SU-DHL-6 (cell line): ENCODE results near the gene CACNG7.

Source experiments
- H2AFZ ChIP-seq: fragments of 200-600 bp; sonication (generic); 2 replicates; pipeline ENCODE4 v1.6.1; 2014; ENCODE audit warnings: low read depth, mild to moderate bottlenecking, moderate library complexity, mixed read lengths, antibody characterized with exemption, low read length; ENCODE audit not compliant: severe bottlenecking
- H3F3A ChIP-seq: fragments of 200-600 bp; shearing (Covaris generic); 2 replicates; pipeline ENCODE4 v1.6.0; 2016; ENCODE audit warnings: antibody characterized with exemption, mild to moderate bottlenecking; ENCODE audit not compliant: insufficient read depth
- H3K27ac ChIP-seq: fragments of 200-600 bp; sonication (generic); 2 replicates; pipeline ENCODE4 v1.5.1; 2016; ENCODE audit warnings: low read depth, mild to moderate bottlenecking, low read length, moderate library complexity, mixed read lengths
- H3K27me3 ChIP-seq: fragments of 200-600 bp; sonication (generic), shearing (Covaris generic); 2 replicates; pipeline ENCODE4 v1.6.0; 2014; ENCODE audit warnings: mild to moderate bottlenecking, low read length
- H3K36me3 ChIP-seq: fragments of 200-600 bp; sonication (generic); 2 replicates; pipeline ENCODE4 v1.6.1; 2014; ENCODE audit warnings: mild to moderate bottlenecking, low read length, mixed read lengths
- H3K4me2 ChIP-seq: fragments of 300-600, 200-600 bp; shearing (Covaris generic), sonication (generic); 2 replicates; pipeline ENCODE4 v1.6.0; 2014; ENCODE audit warnings: low read length, low read depth, mild to moderate bottlenecking; ENCODE audit not compliant: poor library complexity, severe bottlenecking
- H3K4me3 ChIP-seq: fragments of 200-600 bp; sonication (generic); 2 replicates; pipeline ENCODE4 v1.5.1; 2014; ENCODE audit warnings: antibody characterized with exemption, low read length, mild to moderate bottlenecking, mixed read lengths; ENCODE audit not compliant: insufficient read depth, poor library complexity, severe bottlenecking
- H3K79me2 ChIP-seq: fragments of 200-600 bp; sonication (generic); 2 replicates; pipeline ENCODE4 v1.6.1; 2014; ENCODE audit warnings: mild to moderate bottlenecking, low read length, moderate library complexity; ENCODE audit not compliant: insufficient read depth
- H3K9ac ChIP-seq: fragments of 200-600 bp; sonication (generic); 2 replicates; pipeline ENCODE4 v1.7.0; 2014; ENCODE audit warnings: mild to moderate bottlenecking, low read length
- H3K9me2 ChIP-seq: fragments of 200-600 bp; sonication (generic); replicated peaks from 2 replicates; pipeline ENCODE4 v1.6.1; 2014; ENCODE audit warnings: low read length; ENCODE audit not compliant: insufficient read depth
- H3K9me3 ChIP-seq: fragments of 200-600 bp; sonication (generic); 2 replicates; pipeline ENCODE4 v1.6.1; 2014; ENCODE audit warnings: low read length, mixed read lengths; ENCODE audit not compliant: insufficient read depth
- H4K20me1 ChIP-seq: fragments of 200-600 bp; sonication (generic); 2 replicates; pipeline ENCODE4 v1.6.1; 2014; ENCODE audit warnings: low read depth, mild to moderate bottlenecking, antibody characterized with exemption, low read length, moderate library complexity, mixed read lengths
- EZH2phosphoT487 ChIP-seq: fragments of 200-600 bp; sonication (generic), shearing (Covaris generic); conservative IDR thresholded peaks from 2 replicates; pipeline ENCODE4 v1.6.1; 2018; ENCODE audit warnings: mild to moderate bottlenecking, antibody characterized with exemption, low read length, moderate library complexity, mixed read lengths
- TF ChIP-seq, protein P1 (sequence below): fragments of 200-600 bp; sonication (generic); IDR thresholded peaks from one replicate; pipeline ENCODE4 v1.5.1; 2017; ENCODE audit warnings: antibody characterized with exemption, mild to moderate bottlenecking, low read length, moderate library complexity; ENCODE audit not compliant: insufficient read depth, poor library complexity, severe bottlenecking

CACNG7 gene

DNA sequence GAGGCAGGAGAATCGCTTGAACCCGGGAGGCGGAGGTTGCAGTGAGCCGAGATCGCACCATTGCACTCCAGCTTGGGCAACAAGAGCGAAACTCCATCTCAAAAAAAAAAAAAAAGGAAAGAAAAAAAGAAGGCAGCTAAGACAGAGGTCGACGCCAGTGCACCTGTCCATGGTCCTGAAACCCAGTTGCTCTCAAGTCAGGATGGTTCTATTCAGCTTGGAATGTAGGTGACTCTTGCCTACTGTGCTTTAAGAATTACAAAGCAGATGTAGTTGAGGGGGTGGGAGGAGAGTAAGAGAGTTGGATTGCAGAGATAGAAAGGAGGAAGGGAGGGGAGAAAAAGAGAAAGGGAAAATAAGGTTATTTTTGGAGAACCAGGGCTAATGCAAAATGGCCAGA, 18.7 kb downstream of the CACNG7 start:
- no peaks in the 10 kb centered on the region for H3K79me2 ChIP-seq
- H3K9me3 ChIP-seq = no peaks in the 10 kb centered on the region
- H4K20me1 ChIP-seq = no peaks in the 10 kb centered on the region
- no peak overlapping the region for H3K4me2 ChIP-seq
- TF ChIP-seq EZH2phosphoT487 = no peak
- TF ChIP-seq, protein P1, sequence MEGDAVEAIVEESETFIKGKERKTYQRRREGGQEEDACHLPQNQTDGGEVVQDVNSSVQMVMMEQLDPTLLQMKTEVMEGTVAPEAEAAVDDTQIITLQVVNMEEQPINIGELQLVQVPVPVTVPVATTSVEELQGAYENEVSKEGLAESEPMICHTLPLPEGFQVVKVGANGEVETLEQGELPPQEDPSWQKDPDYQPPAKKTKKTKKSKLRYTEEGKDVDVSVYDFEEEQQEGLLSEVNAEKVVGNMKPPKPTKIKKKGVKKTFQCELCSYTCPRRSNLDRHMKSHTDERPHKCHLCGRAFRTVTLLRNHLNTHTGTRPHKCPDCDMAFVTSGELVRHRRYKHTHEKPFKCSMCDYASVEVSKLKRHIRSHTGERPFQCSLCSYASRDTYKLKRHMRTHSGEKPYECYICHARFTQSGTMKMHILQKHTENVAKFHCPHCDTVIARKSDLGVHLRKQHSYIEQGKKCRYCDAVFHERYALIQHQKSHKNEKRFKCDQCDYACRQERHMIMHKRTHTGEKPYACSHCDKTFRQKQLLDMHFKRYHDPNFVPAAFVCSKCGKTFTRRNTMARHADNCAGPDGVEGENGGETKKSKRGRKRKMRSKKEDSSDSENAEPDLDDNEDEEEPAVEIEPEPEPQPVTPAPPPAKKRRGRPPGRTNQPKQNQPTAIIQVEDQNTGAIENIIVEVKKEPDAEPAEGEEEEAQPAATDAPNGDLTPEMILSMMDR = no peak
- H3K4me3 ChIP-seq = no peak overlapping the region
- no peak overlapping the region for H3K9ac ChIP-seq
- H3K27me3 ChIP-seq = no peaks in the 10 kb centered on the region
- no peaks in the 10 kb centered on the region for H3K9me2 ChIP-seq
- no peaks in the 10 kb centered on the region for H3K36me3 ChIP-seq
- H2AFZ ChIP-seq = no peak overlapping the region
- H3K27ac ChIP-seq = no peak overlapping the region
- no peaks in the 10 kb centered on the region for H3F3A ChIP-seq

GRCh38 chr19:53936029-53936428, 27.0 kb downstream of the CACNG7 start:
- no peak for TF ChIP-seq EZH2phosphoT487
- TF ChIP-seq, protein P1 = no peak
- H4K20me1 ChIP-seq = no peaks in the 10 kb centered on the region
- no peak overlapping the region for H2AFZ ChIP-seq
- no peaks in the 10 kb centered on the region for H3K27me3 ChIP-seq
- no peaks in the 10 kb centered on the region for H3K79me2 ChIP-seq
- no peak overlapping the region for H3K4me3 ChIP-seq
- no peak overlapping the region for H3K27ac ChIP-seq
- no peaks in the 10 kb centered on the region for H3F3A ChIP-seq
- H3K9me3 ChIP-seq = no peaks in the 10 kb centered on the region
- H3K36me3 ChIP-seq = no peaks in the 10 kb centered on the region
- H3K9ac ChIP-seq = no peak overlapping the region
- no peak overlapping the region for H3K4me2 ChIP-seq
- no peaks in the 10 kb centered on the region for H3K9me2 ChIP-seq

DNA sequence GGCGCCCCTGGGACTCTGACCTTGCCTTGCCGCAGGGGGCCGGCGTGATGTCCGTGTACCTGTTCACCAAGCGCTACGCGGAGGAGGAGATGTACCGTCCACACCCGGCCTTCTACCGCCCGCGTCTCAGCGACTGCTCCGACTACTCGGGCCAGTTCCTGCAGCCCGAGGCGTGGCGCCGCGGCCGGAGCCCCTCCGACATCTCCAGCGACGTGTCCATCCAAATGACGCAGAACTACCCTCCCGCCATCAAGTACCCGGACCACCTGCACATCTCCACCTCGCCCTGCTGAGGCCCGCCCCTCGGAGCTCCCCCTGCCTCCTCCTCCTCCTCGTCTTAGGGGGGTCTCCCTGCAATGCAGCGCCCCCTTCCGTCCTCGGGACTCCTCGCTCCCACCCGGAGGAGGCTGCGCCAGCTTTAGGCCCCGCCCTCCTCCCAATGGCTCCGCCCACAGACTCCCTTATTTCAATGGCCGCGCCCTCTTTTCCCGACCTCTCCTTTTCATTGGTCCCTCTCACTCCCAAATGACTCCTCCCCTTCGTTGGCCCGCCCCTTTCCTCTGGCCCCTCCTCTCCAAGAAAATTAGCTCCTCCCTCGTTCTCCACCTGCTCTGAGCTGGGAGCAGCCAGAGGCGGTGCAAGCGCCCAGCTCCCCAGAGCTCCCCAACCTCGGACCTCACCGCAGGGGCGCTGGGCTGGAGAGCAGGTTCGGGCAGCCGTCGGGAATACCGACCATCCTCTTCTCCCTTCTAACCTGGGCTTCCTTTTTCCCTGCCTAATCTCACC, 33.1 kb downstream of the CACNG7 start:
- Histone ChIP-seq H3K36me3 (no peaks in the 10 kb centered on the region), H3F3A (no peaks in the 10 kb centered on the region), H3K27me3 (no peaks in the 10 kb centered on the region), H3K4me2 (no peak overlapping the region), H4K20me1 (no peaks in the 10 kb centered on the region), H3K9ac (no peak overlapping the region), H3K27ac (no peak overlapping the region), H3K4me3 (no peak overlapping the region), H3K9me2 (no peaks in the 10 kb centered on the region), H3K79me2 (no peaks in the 10 kb centered on the region), H2AFZ (no peak overlapping the region), H3K9me3 (no peaks in the 10 kb centered on the region)
- TF ChIP-seq, protein P1 = no peak
- TF ChIP-seq EZH2phosphoT487 = no peak
